Spinal cord (tissue), 10 donors: ENCODE results near the gene NTMT1. TPM values are rescaled to one million over a fixed set of nuclear protein-coding genes. Genes with fewer than 3 reads are reported as not detected.
"Not testable (repeated sequence)": the region's sequence is repeated elsewhere in the genome, so short reads cannot be mapped to it uniquely, and the experiment has no call there.

Source experiments
- DNase-seq, 6 donors: peaks; one replicate each; pipeline versions ENCODE4 v3.0.0 to v3.0.0-alpha.2; 2013 to 2015; ENCODE audit warnings: low spot score in 6 of 6, low read depth in 4 of 6
- H3K27ac ChIP-seq: one replicate; pipeline ENCODE4 v1.5.1; 2013; ENCODE audit warnings: low read depth, low read length, control low read depth
- H3K27me3 ChIP-seq: one replicate; pipeline ENCODE4 v1.6.1; 2013; ENCODE audit warnings: low read length; ENCODE audit not compliant: control insufficient read depth, insufficient read depth
- H3K36me3 ChIP-seq: one replicate; pipeline ENCODE4 v1.6.1; 2013; ENCODE audit warnings: low read length; ENCODE audit not compliant: control insufficient read depth, insufficient read depth
- H3K4me1 ChIP-seq: one replicate; pipeline ENCODE4 v1.6.1; 2013; ENCODE audit warnings: low read length; ENCODE audit not compliant: control insufficient read depth, insufficient read depth
- H3K4me3 ChIP-seq: one replicate; pipeline ENCODE4 v1.5.1; 2013; ENCODE audit warnings: low read depth, low read length, control low read depth
- H3K9me3 ChIP-seq: one replicate; pipeline ENCODE4 v1.6.1; 2013; ENCODE audit warnings: low read length; ENCODE audit not compliant: control insufficient read depth, insufficient read depth
- WGBS: methylation state at CpG from one replicate; pipeline ENCODE4 v1.1.5; 2013; ENCODE audit warnings: missing lambda C conversion rate; ENCODE audit not compliant: insufficient coverage; 5-methylcytosine and 5-hydroxymethylcytosine counted together
- polyA plus RNA-seq, 2 donors: library from polyadenylated mRNA; unstranded; fragments of 120-200 nt; gene quantifications; one replicate each; pipeline ENCODE4 v1.2.1, GENCODE V29; 2013; ENCODE audit not compliant: insufficient read length in 2 of 2
- total RNA-seq, 2 donors: library from RNA; depleted of rRNA in 1 of 2; stranded (reverse); fragments of 120-200 nt in 1 of 2; fragments of >200 nt in 1 of 2; gene quantifications; one replicate each; pipeline versions ENCODE4 v1.2.3 to v1.2.4, GENCODE V29; 2013 to 2014
- donor health status: healthy.

Gene NTMT1
- total and polyA plus RNA-seq, 4 donors: 15.9 to 39.9 (median 32.4) TPM

GRCh38 chr9:129633848-129634247, 7.9 kb downstream of the NTMT1 start:
- 87% methylated on average over 13 of the region's 13 CpGs for WGBS
- H3K27ac ChIP-seq: no peak overlapping the region

GRCh38 chr9:129635099-129636065, 9.4 kb downstream of the NTMT1 start:
- Histone ChIP-seq H3K4me3 (no peak overlapping the region), H3K27ac (no peak overlapping the region), H3K36me3 (peaks cover 92% of the 10 kb centered on the region), H3K4me1 (peaks cover 43% of the 10 kb centered on the region), H3K9me3 (no peaks in the 10 kb centered on the region), H3K27me3 (no peaks in the 10 kb centered on the region)
- 93% methylated on average over 30 of the region's 34 CpGs for WGBS
- no peak for DNase-seq

More at GRCh38 chr9:129633848-129634247, 7.9 kb downstream of the NTMT1 start:
- Histone ChIP-seq H3K9me3 (no peaks in the 10 kb centered on the region), H3K4me3 (no peak overlapping the region), H3K36me3 (peaks cover 87% of the 10 kb centered on the region), H3K27me3 (no peaks in the 10 kb centered on the region), H3K4me1 (peaks cover 31% of the 10 kb centered on the region)
- no peak for DNase-seq

GRCh38 chr9:129636343-129636742, 10.4 kb downstream of the NTMT1 start:
- H3K36me3 ChIP-seq: peaks cover 84% of the 10 kb centered on the region
- DNase-seq, H3K27me3 ChIP-seq, H3K4me3 ChIP-seq, H3K27ac ChIP-seq, H3K9me3 ChIP-seq: not testable (repeated sequence)
- H3K4me1 ChIP-seq: peaks cover 43% of the 10 kb centered on the region
- WGBS: 96% methylated on average over 8 of the region's 10 CpGs

- Histone ChIP-seq H3K36me3 (peaks cover 78% of the 10 kb centered on the region), H3K4me3 (no peak overlapping the region), H3K27me3 (no peaks in the 10 kb centered on the region), H3K9me3 (no peaks in the 10 kb centered on the region), H3K27ac (no peak overlapping the region), H3K4me1 (peaks cover 36% of the 10 kb centered on the region)
- 82% methylated on average over 9 of the region's 9 CpGs for WGBS
- no peak for DNase-seq
Measured at GRCh38 chr9:129637102-129637501, 11.1 kb downstream of the NTMT1 start.

GRCh38 chr9:129637673-129638439, 11.9 kb downstream of the NTMT1 start:
- H3K4me3 ChIP-seq: no peak overlapping the region

GRCh38 chr9:129639034-129639630, 13.2 kb downstream of the NTMT1 start:
- 88% methylated on average over 12 of the region's 17 CpGs for WGBS
- no peaks in the 10 kb centered on the region for H3K9me3 ChIP-seq
- no peak for DNase-seq
- H3K27ac ChIP-seq: no peak overlapping the region
- H3K4me3 ChIP-seq: no peak overlapping the region
- H3K27me3 ChIP-seq: no peaks in the 10 kb centered on the region
- H3K4me1 ChIP-seq: peaks cover 34% of the 10 kb centered on the region
- peaks cover 60% of the 10 kb centered on the region for H3K36me3 ChIP-seq

More at GRCh38 chr9:129637673-129638439, 11.9 kb downstream of the NTMT1 start:
- Histone ChIP-seq H3K27ac (no peak overlapping the region), H3K9me3 (no peaks in the 10 kb centered on the region), H3K36me3 (peaks cover 72% of the 10 kb centered on the region), H3K4me1 (peaks cover 34% of the 10 kb centered on the region), H3K27me3 (no peaks in the 10 kb centered on the region)
- 81% methylated on average over 29 of the region's 29 CpGs for WGBS
- DNase-seq: no peak

- H3K9me3 ChIP-seq: no peaks in the 10 kb centered on the region
- no peak overlapping the region for H3K27ac ChIP-seq
- H3K36me3 ChIP-seq: peaks cover 54% of the 10 kb centered on the region
- DNase-seq: no peak
- WGBS: 55% methylated on average over 12 of the region's 12 CpGs
- no peaks in the 10 kb centered on the region for H3K27me3 ChIP-seq
- peaks cover 34% of the 10 kb centered on the region for H3K4me1 ChIP-seq
- no peak overlapping the region for H3K4me3 ChIP-seq
Measured at GRCh38 chr9:129639756-129640085, 13.8 kb downstream of the NTMT1 start.

- no peaks in the 10 kb centered on the region for H3K9me3 ChIP-seq
- H3K4me3 ChIP-seq: no peak overlapping the region
- H3K27me3 ChIP-seq: no peaks in the 10 kb centered on the region
- peaks cover 48% of the 10 kb centered on the region for H3K36me3 ChIP-seq
- 52% methylated on average over 21 of the region's 25 CpGs for WGBS
- H3K4me1 ChIP-seq: peaks cover 34% of the 10 kb centered on the region
- no peak overlapping the region for H3K27ac ChIP-seq
- DNase-seq: peak in 3 of 6 donors; percentile 48 to 93 (median 65)
Measured at GRCh38 chr9:129640086-129640870, 14.3 kb downstream of the NTMT1 start.
